DMS53 treated with DMSO at 0.1 percent for 48 hours (cell line): ENCODE measurements around the gene AIFM2.
"Not testable (repeated sequence)": the region's sequence is repeated elsewhere in the genome, so short reads cannot be mapped to it uniquely, and the experiment has no call there.

ENCODE experiments used
- DNase-seq: peaks from one replicate; lab custom pipeline; 2025; ENCODE audit not compliant: unreplicated experiment; lab: John Stamatoyannopoulos, UW

Gene AIFM2

GRCh38 chr10:70123817-70124216 is 8.8 kb downstream of the AIFM2 start:
- DNase-seq = no peak

DNA sequence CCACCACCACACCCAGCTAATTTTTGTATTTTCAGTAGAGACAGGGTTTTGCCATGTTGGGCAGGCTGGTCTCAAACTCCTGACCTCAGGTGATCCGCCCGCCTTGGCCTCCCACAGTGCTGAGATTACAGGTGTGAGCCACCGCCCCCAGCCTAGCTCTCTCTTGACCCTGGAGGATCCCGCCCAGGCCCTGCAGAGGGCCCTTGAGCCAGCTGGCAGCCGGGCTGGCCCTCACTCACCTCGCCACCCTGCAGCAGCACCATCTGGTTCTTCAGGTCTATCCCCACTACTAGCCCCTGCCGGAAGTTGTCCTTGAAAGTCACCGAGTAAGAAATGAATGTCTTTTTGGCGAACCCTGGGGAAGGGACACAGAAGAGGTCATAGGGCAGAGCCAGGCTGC is 9.5 kb downstream of the AIFM2 start:
- DNase-seq = not testable (repeated sequence)

GRCh38 chr10:70122742-70123141 is 9.9 kb downstream of the AIFM2 start:
- no peak for DNase-seq

- no peak for DNase-seq
These were observed 11.2 kb downstream of the AIFM2 start for GRCh38 chr10:70121281-70121949.

DNA sequence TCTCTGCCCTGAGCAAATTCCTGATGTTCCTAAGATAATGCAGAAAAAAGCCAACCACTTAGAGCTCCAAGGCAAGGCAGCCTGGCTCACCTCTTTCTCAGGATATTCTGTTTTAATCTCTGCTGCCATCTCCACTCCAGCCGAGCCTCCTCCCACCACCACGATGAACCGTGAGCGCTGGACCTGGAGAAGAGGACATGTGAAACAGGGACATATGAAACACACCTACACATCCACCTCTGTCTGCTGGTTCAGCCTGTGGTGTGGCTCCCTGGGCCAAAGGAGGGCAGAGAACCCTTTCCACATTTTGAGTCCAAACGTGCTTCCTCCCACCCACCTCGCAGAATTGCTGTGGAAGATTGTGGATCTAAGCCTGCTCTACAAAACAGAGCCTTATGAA is 12.2 kb downstream of the AIFM2 start:
- no peak for DNase-seq

GRCh38 chr10:70119623-70120022 is 13.0 kb downstream of the AIFM2 start:
- no peak for DNase-seq

- no peak for DNase-seq
These were observed 13.4 kb downstream of the AIFM2 start for GRCh38 chr10:70119197-70119596.

DNA sequence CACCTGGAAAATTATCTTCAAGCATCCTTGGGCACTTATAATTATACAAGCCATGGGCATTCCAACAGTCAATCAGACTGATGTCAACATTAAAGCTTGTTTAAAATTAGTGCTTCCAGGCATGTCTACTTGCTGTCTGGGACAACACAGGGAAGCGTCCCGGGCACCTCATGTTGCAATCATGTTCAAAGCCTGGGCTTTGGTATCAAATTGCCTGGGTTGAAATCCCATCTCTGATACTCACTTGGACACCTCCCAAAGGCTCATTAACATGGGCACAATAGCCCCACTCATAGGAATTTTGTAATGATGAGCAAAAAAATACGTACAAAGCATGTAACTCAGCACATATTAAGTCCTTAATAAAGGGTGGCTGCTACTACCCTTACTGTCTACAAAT is 14.4 kb downstream of the AIFM2 start:
- no peak for DNase-seq

DNA sequence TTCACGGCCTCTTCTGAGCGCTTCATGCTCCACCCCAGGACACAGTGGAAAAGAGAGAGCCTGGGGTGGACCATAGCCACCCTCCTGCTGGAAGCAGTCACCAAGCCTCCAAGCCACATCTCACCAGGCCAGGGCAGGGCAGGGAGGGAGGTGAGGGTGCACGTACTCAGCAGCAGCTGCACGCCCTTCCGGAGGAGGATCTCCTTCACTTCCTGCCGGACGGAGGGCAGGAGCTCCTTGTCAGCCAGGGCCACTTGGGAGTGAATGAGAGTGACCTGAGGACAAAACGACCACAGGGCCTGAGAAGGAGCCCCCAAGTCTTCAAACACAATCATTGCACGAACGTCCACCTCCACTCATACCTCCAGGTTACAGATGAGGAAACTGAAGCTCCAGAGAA is 15.0 kb downstream of the AIFM2 start:
- DNase-seq = no peak

GRCh38 chr10:70115948-70116682 is 16.5 kb downstream of the AIFM2 start:
- peak; percentile 45 for DNase-seq

DNA sequence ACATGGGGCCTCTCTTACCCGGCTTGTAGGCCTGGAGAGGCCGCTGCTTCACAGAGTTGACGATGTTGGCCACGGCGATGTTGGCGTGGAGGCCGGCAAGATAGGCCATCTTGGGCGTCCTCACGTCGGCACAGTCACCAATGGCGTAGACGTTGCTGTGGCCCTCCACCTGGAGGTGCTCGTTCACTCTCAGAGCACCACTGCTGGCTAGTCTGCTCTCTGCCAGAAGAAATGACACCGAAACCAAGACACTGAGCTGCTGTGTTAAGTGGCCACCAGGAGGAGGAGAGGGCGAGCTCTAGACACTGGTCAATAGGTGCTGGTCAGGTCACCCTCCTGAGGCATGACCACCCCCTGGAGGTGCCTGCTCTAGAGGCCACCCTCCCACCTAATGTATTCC is 17.7 kb downstream of the AIFM2 start:
- no peak for DNase-seq

GRCh38 chr10:70112071-70112470 is 20.6 kb downstream of the AIFM2 start:
- no peak for DNase-seq

GRCh38 chr10:70111496-70111895 is 21.1 kb downstream of the AIFM2 start:
- DNase-seq = no peak

GRCh38 chr10:70109064-70109729 is 23.4 kb downstream of the AIFM2 start:
- DNase-seq = peak; percentile 85

DNA sequence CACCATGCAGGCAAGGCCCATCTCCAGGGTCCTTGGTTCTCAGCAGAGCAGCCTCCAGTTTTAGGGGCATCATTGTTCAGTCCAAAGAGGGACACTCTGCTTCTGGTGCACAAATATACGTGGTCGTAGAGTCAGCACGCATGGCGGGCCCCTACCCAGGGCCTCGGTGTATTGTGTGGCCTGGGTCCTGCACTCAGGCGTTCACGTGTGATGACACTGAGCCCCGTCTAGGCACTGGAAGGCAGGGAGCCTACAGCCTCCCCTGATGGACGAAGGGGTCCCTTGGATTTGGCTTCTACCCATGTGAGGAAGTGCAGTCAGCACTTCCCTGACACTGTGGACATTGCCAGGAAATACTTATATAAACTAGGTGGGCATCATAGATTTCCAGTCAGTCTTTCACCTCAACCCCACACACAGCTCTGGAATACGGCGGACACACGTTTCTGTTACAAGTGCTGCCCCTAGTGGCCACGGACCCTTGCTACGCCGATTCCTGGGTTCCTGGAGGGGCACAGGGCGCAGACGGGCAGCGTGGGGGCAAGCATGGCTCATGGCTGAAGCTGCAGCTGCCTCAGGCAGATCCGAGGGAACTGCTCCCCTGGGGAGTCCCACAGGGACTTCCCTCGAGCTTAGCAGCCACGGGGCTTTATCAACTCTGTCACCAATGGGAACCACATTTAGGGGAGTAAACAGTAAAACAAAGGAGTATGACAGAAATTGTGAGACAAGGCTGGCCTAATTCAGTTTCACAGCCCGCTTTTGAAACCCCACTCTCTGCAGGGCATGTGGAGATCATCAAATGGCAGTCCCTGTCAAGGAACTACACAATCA is 25.4 kb downstream of the AIFM2 start:
- DNase-seq = no peak

DNA sequence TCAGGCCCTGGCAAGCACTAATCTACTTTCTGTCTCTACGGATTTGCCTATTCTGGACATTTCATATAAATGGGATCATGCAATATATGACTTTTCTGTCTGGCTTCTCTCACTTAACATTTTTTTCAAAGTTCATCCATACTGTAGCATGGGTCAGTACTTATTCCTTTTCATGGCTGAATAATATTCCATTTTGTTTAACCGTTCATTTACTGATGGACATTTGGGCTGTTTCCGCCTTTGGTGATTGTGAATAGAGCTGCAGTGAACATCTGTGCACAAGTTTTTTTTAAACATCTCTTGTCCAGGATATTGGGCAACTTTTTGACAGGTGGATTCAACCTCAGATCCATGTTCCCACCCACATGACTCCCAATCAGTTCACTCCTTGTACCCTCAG is 31.0 kb downstream of the AIFM2 start:
- DNase-seq = no peak

DNA sequence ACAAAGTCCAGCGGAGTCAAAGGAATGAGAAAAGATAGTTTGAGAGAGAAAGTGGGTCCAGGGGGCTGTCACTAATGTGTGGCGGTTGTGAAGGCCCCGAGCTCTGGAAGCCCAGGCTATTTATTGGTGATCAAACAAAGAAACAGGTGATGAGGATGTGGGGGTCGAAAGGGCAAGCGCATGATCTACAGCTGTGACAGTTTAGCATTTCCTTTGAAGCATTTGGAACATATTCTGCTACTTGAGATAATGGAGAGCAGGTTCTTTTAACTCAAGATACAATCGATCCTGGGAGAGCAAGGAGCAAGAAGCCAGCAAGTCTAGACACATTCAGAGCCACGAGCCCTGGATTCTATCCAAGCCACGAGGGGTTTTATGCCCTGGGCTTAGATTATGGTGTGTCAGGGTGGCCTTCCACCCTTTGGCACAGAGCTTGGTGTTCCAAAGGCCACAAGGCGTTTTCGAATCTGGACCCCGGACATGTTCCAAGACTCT is 31.5 kb downstream of the AIFM2 start:
- not testable (repeated sequence) for DNase-seq

DNA sequence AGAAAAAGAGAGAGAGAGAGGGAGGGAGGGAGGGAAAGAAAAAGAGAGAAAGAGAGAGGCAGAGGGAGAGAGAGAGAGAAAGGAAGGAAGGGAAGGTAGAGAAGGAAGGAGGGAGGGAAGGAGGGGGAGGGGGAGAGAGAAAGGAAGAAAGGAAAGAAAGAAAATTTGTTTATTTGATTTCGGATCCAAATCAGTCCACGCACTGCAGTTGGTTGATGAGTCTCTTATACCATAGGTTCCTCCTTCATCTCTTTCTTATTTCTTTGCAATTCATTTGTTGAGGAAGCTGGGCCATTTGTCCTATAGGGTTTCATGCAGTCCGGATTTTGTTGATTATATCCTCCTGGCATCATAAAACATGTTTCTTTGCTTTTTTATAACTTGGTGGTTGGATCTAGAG is 34.4 kb downstream of the AIFM2 start:
- DNase-seq = no peak

- no peak for DNase-seq
These were observed 35.2 kb downstream of the AIFM2 start for GRCh38 chr10:70097459-70097858.

GRCh38 chr10:70096705-70097420 is 35.8 kb downstream of the AIFM2 start:
- DNase-seq = no peak
